Measurements from ENCODE around the gene HS3ST1. TPM values are rescaled to one million over a fixed set of nuclear protein-coding genes. Genes with fewer than 3 reads are reported as not detected.

The HS3ST1 gene
- total RNA-seq, 2 donors from 2014 or later = 0.78 to 0.99 TPM

DNA sequence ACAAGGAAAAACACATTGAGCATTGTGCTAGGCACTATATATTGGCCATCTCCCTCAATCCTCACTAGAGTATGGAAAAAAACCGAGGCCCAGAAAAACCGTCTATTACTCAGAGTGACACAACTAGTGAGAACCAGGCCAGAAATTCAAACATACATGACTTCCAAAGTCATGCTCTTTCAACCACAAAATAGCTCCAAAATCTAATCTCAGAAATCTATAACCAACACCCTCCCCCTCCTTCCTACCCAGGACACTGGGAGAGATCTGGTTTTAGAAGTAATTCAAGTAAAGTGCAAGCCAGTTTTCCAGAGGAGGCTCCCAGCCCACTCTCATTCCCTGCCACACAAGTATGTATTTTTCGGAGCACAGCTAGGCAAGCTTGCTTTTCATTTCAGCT is 7.6 kb downstream of the HS3ST1 start:
- Histone ChIP-seq H3K4me1 (no peaks in the 10 kb centered on the region), H3K36me3 (replicated peaks in 1 of 2; ENCODE audit: insufficient read depth in 1 of 2, low read depth in 2 of 2) (no peaks in the 10 kb centered on the region), H3K4me3 (no peak overlapping the region), H3K9me3 (no peaks in the 10 kb centered on the region), H3K27ac (no peak overlapping the region), H3K27me3 (no peaks in the 10 kb centered on the region)
- 57 to 64% methylated on average over 3 of the region's 3 CpGs for WGBS, 2 donors
- DNase-seq (no peak), ATAC-seq (no peak)
- TF ChIP-seq, protein P1, sequence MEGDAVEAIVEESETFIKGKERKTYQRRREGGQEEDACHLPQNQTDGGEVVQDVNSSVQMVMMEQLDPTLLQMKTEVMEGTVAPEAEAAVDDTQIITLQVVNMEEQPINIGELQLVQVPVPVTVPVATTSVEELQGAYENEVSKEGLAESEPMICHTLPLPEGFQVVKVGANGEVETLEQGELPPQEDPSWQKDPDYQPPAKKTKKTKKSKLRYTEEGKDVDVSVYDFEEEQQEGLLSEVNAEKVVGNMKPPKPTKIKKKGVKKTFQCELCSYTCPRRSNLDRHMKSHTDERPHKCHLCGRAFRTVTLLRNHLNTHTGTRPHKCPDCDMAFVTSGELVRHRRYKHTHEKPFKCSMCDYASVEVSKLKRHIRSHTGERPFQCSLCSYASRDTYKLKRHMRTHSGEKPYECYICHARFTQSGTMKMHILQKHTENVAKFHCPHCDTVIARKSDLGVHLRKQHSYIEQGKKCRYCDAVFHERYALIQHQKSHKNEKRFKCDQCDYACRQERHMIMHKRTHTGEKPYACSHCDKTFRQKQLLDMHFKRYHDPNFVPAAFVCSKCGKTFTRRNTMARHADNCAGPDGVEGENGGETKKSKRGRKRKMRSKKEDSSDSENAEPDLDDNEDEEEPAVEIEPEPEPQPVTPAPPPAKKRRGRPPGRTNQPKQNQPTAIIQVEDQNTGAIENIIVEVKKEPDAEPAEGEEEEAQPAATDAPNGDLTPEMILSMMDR (IDR thresholded peaks at IDR 0.05) = no peak
- TF ChIP-seq POLR2A (IDR thresholded peaks at IDR 0.05) = no peak
- intact Hi-C loops (cut with DNase I) = no loop called here

DNA sequence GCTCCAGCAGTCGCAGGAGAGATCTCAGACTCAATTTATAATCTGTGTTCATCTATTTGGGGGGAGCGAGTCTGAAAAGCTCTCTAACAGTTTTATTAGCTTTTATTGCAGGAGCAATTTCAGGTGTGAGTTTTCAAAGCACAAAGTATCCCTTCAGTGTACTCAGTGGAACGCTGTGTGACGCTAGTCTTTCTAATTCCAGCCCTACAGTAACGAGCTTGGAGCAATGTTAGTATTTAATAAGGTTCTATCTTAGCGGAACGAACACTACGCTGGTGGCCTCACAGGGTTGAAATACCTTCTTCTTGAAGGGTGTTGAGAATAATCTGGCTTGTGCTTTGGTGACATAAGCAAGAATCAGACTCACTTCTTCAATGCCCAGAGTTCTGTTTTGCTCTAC is 8.4 kb downstream of the HS3ST1 start:
- Histone ChIP-seq H3K9me3 (no peaks in the 10 kb centered on the region), H3K4me1 (no peaks in the 10 kb centered on the region), H3K27me3 (no peaks in the 10 kb centered on the region), H3K4me3 (no peak overlapping the region), H3K36me3 (replicated peaks in 1 of 2; ENCODE audit: insufficient read depth in 1 of 2, low read depth in 2 of 2) (no peaks in the 10 kb centered on the region), H3K27ac (no peak overlapping the region)
- DNase-seq (no peak), ATAC-seq (no peak)
- intact Hi-C loops (cut with DNase I) = no loop called here
- no peak for TF ChIP-seq POLR2A (IDR thresholded peaks at IDR 0.05)
- TF ChIP-seq, protein P1 (IDR thresholded peaks at IDR 0.05) = no peak
- 67 to 72% methylated on average over 8 of the region's 8 CpGs for WGBS, 2 donors

DNA sequence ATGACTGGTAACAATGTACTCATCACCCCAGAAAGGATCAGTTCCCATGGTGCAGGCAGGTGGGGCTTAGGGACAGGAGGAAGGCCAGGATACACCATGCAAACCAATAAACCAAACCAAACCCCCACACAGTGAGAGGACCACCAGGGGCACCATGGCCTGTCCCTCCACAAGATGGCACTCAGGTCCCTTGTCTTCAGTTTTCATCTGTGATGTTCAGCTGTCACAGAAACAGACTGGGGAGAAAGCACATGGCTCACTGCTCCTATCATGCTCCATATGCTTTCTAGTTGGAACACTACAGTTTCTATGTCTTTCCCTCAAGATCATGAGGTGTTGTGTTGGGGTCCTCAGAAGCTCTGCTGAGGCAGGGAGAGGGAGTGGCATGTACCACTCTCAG is 10.1 kb downstream of the HS3ST1 start:
- no peaks in the 10 kb centered on the region for H3K27me3 ChIP-seq
- H3K36me3 ChIP-seq (replicated peaks in 1 of 2; ENCODE audit: insufficient read depth in 1 of 2, low read depth in 2 of 2) = no peaks in the 10 kb centered on the region
- TF ChIP-seq, protein P1 (IDR thresholded peaks at IDR 0.05) = no peak
- no peak for TF ChIP-seq POLR2A (IDR thresholded peaks at IDR 0.05)
- DNase-seq (no peak), ATAC-seq (no peak)
- no peak overlapping the region for H3K27ac ChIP-seq
- no peaks in the 10 kb centered on the region for H3K9me3 ChIP-seq
- intact Hi-C loops (cut with DNase I) = no loop called here
- H3K4me1 ChIP-seq = no peaks in the 10 kb centered on the region
- no peak overlapping the region for H3K4me3 ChIP-seq

DNA sequence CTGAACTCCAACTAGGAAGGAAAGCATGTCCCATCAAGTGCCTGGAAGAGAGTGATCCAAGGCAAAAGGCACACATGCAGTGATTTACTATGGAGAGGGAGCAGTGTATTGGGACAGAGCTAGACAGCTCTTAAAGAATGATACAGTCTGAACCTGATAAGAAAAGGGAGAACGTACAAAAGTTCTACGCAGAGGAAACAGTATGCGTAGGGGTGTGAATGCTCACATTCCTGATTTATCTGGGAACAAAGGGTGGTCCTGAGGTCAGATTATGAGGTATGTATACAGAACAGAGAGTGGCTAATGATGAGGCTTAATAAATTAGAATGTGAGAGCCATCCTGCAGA is 12.0 kb downstream of the HS3ST1 start:
- DNase-seq = no peak
- intact Hi-C loops (cut with DNase I) = no loop called here
- ATAC-seq = no peak
- Histone ChIP-seq H3K4me1 (no peaks in the 10 kb centered on the region), H3K9me3 (no peaks in the 10 kb centered on the region), H3K36me3 (replicated peaks in 1 of 2; ENCODE audit: insufficient read depth in 1 of 2, low read depth in 2 of 2) (no peaks in the 10 kb centered on the region), H3K4me3 (no peak overlapping the region), H3K27me3 (no peaks in the 10 kb centered on the region), H3K27ac (no peak overlapping the region)
- TF ChIP-seq POLR2A (IDR thresholded peaks at IDR 0.05) = no peak
- TF ChIP-seq, protein P1 (IDR thresholded peaks at IDR 0.05) = no peak
- WGBS, 2 donors = 56 to 60% methylated on average over 3 of the region's 3 CpGs

DNA sequence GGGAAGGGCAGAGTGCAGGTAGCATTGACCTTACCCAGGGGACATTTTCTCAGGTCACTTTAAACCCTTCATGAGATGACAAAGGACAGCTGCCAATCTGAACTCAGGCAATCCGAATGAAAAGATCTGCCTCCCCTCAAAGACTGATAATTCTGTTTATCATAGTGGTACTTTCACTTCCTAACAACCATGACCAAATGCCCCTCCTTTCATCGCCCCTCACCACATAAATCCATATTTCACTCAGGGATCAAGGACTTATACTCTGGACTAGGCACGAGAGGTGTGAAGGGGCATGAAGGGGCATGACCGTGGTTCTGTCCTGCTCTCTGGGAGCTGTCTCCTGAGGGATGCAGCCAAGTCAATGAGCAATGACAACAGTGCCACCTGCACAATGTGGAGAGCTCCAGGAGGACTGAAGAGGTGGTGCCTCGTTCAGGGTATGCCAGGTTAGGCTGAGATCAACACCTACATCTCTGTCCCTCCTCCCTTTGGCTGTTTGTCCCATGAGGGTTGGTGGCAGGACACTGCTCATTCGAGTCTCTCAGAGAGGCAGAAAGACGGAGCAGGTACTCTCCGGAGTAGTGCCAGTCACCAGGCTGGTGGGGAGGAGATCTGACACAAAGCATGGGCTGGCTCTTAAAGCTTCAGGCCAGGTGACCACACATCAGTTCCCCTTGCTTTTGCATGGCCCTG is 12.5 kb downstream of the HS3ST1 start:
- no peaks in the 10 kb centered on the region for H3K36me3 ChIP-seq (replicated peaks in 1 of 2; ENCODE audit: insufficient read depth in 1 of 2, low read depth in 2 of 2)
- TF ChIP-seq POLR2A (IDR thresholded peaks at IDR 0.05) = no peak
- TF ChIP-seq, protein P1 (IDR thresholded peaks at IDR 0.05) = no peak
- no peak overlapping the region for H3K27ac ChIP-seq
- H3K9me3 ChIP-seq = no peaks in the 10 kb centered on the region
- no peak for DNase-seq
- no peaks in the 10 kb centered on the region for H3K4me1 ChIP-seq
- no peak for ATAC-seq
- intact Hi-C loops (cut with DNase I) = no loop called here
- no peaks in the 10 kb centered on the region for H3K27me3 ChIP-seq
- no peak overlapping the region for H3K4me3 ChIP-seq
- 59 to 61% methylated on average over 8 of the region's 8 CpGs for WGBS, 2 donors
